GM12892 (cell line): ENCODE results near the gene FXYD4.

Source experiments
- POLR2A ChIP-seq: IDR thresholded peaks from 2 replicates; pipeline ENCODE4 v1.6.1; 2011; ENCODE audit warnings: low read depth, low read length, control low read depth
- POLR2AphosphoS5 ChIP-seq: IDR thresholded peaks from 2 replicates; pipeline ENCODE4 v1.6.1; 2011; ENCODE audit warnings: low read depth, low read length, control low read depth
- TAF1 ChIP-seq: IDR thresholded peaks from 2 replicates; pipeline ENCODE4 v1.6.1; 2011; ENCODE audit warnings: low read depth, mild to moderate bottlenecking, control low read depth, low read length, borderline replicate concordance

- peak; percentile 78 for TF ChIP-seq POLR2A
- no peak for TF ChIP-seq TAF1
- peak; percentile 72 for TF ChIP-seq POLR2AphosphoS5
These were observed 49.1 kb downstream of the FXYD4 start for GRCh38 chr10:43420369-43421200.
